H1 (cell line): ENCODE results near the gene RPTOR. TPM values are rescaled to one million over a fixed set of nuclear protein-coding genes. Genes with fewer than 3 reads are reported as not detected.

ENCODE experiments used
- CTCF ChIA-PET: fragments of 300-600 bp; sonication (Branson Sonifier 250); formaldehyde crosslinking; loops from one replicate; lab custom pipeline; 2021; ENCODE audit not compliant: partially characterized antibody; lab: Charles Lee
- POLR2A ChIA-PET: fragments of 300-600 bp; sonication (Branson Sonifier 250); formaldehyde crosslinking; loops from one replicate; lab custom pipeline; 2021; ENCODE audit warnings: inconsistent platforms; ENCODE audit not compliant: partially characterized antibody; lab: Charles Lee
- DNase-seq, 2 experiments: peaks; one replicate each; pipeline versions ENCODE4 v3.0.0 to v3.0.0-alpha.2; 2010 to 2022; ENCODE audit warnings: low spot score in 2 of 2, low read depth in 1 of 2, mixed read lengths in 1 of 2
- FAIRE-seq: peaks from 2 replicates; lab custom pipeline; 2011; peaks lifted over from hg19 to GRCh38; lab: Jason Lieb, UNC
- H2AFZ ChIP-seq: 2 replicates; pipeline ENCODE4 v1.8.1; 2012; ENCODE audit warnings: low read length, inconsistent platforms
- H2AK5ac ChIP-seq: 2 replicates; pipeline ENCODE4 v1.6.1; 2013; ENCODE audit warnings: low read depth, low read length
- H2BK120ac ChIP-seq: replicated peaks from 2 replicates; pipeline ENCODE3; 2013; ENCODE audit warnings: low read depth, low read length, inconsistent platforms
- H2BK12ac ChIP-seq: 2 replicates; pipeline ENCODE4 v1.6.1; 2013; ENCODE audit warnings: low read depth, low read length
- H2BK15ac ChIP-seq: 2 replicates; pipeline ENCODE4 v1.6.1; 2013; ENCODE audit warnings: low read length
- H2BK20ac ChIP-seq: 2 replicates; pipeline ENCODE4 v1.6.1; 2013; ENCODE audit warnings: low read length
- H2BK5ac ChIP-seq: 2 replicates; pipeline ENCODE4 v1.6.1; 2013; ENCODE audit warnings: low read depth, low read length
- H3K14ac ChIP-seq: 2 replicates; pipeline ENCODE4 v1.6.1; 2013; ENCODE audit warnings: inconsistent platforms; ENCODE audit not compliant: insufficient read length
- H3K18ac ChIP-seq: 2 replicates; pipeline ENCODE4 v1.6.1; 2013; ENCODE audit warnings: low read length; ENCODE audit errors: extremely low read depth
- H3K23ac ChIP-seq: 2 replicates; pipeline ENCODE4 v1.6.1; 2013; ENCODE audit warnings: inconsistent platforms; ENCODE audit not compliant: insufficient read length
- H3K23me2 ChIP-seq: 2 replicates; pipeline ENCODE4 v1.6.1; 2013; ENCODE audit warnings: low read depth, low read length
- H3K27ac ChIP-seq: 2 replicates; pipeline ENCODE4 v1.6.1; 2011; ENCODE audit warnings: low read depth, low read length, inconsistent platforms
- H3K27me3 ChIP-seq, 4 experiments: replicated peaks in 1 of 4; 1 replicate in 1 of 4; 2 replicates in 3 of 4; pipeline versions ENCODE4 v1.6.1 to v1.8.1; 2011 to 2013; ENCODE audit warnings: low read length in 3 of 4, mild to moderate bottlenecking in 3 of 4, inconsistent platforms in 2 of 4, mixed read lengths in 2 of 4, moderate library complexity in 1 of 4; ENCODE audit not compliant: control insufficient read depth in 3 of 4, insufficient read depth in 3 of 4; ENCODE audit errors: extremely low read depth in 1 of 4
- H3K36me3 ChIP-seq, 4 experiments: 2 replicates each; pipeline versions ENCODE4 v1.6.1 to v1.8.1; 2011 to 2013; ENCODE audit warnings: mild to moderate bottlenecking in 4 of 4, low read length in 3 of 4, moderate library complexity in 2 of 4, control low read depth in 1 of 4, inconsistent platforms in 1 of 4; ENCODE audit not compliant: insufficient read depth in 4 of 4, control insufficient read depth in 2 of 4
- H3K4ac ChIP-seq: replicated peaks from 2 replicates; pipeline ENCODE3; 2013; ENCODE audit warnings: low read length, low read depth, mixed read lengths, inconsistent platforms; ENCODE audit not compliant: insufficient read length
- H3K4me1 ChIP-seq, 4 experiments: replicated peaks in 1 of 4; 1 replicate in 1 of 4; 2 replicates in 3 of 4; pipeline versions ENCODE4 v1.6.1 to v1.8.1; 2011 to 2013; ENCODE audit warnings: low read length in 3 of 4, inconsistent platforms in 2 of 4, mixed read lengths in 1 of 4; ENCODE audit not compliant: insufficient read depth in 4 of 4, control insufficient read depth in 3 of 4
- H3K4me2 ChIP-seq, 2 experiments: 2 replicates each; pipeline versions ENCODE4 v1.6.1 to v1.8.1; 2011 to 2013; ENCODE audit warnings: low read depth in 2 of 2, low read length in 2 of 2, control low read depth in 1 of 2, inconsistent platforms in 1 of 2, mild to moderate bottlenecking in 1 of 2; ENCODE audit not compliant: insufficient read depth in 1 of 2
- H3K4me3 ChIP-seq, 4 experiments: fragments of 200-600, 300-600 bp in 1 of 4; sonication (generic), shearing (Covaris generic), sonication (Bioruptor Twin) in 1 of 4; 2 replicates each; pipeline versions ENCODE4 v1.5.1 to v1.8.1; 2011 to 2016; ENCODE audit warnings: low read length in 4 of 4, low read depth in 3 of 4, control low read depth in 2 of 4, inconsistent platforms in 2 of 4, mild to moderate bottlenecking in 2 of 4, mixed read lengths in 1 of 4, moderate library complexity in 1 of 4; ENCODE audit not compliant: insufficient read depth in 2 of 4; ENCODE audit errors: extremely low read depth in 1 of 4
- H3K56ac ChIP-seq: replicated peaks from 2 replicates; pipeline ENCODE3; 2013; ENCODE audit warnings: low read depth, mild to moderate bottlenecking, mixed read lengths, low read length, inconsistent platforms; ENCODE audit not compliant: insufficient read length
- H3K79me1 ChIP-seq: 2 replicates; pipeline ENCODE4 v1.6.1; 2013; ENCODE audit warnings: low read depth, low read length, control low read depth
- H3K79me2 ChIP-seq, 2 experiments: 2 replicates each; pipeline versions ENCODE4 v1.6.1 to v1.8.1; 2012 to 2013; ENCODE audit warnings: low read length in 2 of 2, mild to moderate bottlenecking in 2 of 2, inconsistent platforms in 1 of 2; ENCODE audit not compliant: insufficient read depth in 2 of 2, control insufficient read depth in 1 of 2
- H3K9ac ChIP-seq, 4 experiments: replicated peaks in 1 of 4; 1 replicate in 1 of 4; 2 replicates in 3 of 4; pipeline versions ENCODE4 v1.6.1 to v1.8.1; 2011 to 2013; ENCODE audit warnings: low read depth in 3 of 4, low read length in 3 of 4, control low read depth in 2 of 4, mild to moderate bottlenecking in 2 of 4, moderate library complexity in 2 of 4, inconsistent platforms in 1 of 4; ENCODE audit errors: extremely low read depth in 1 of 4
- H3K9me3 ChIP-seq, 2 experiments: 2 replicates each; pipeline versions ENCODE4 v1.6.1 to v1.8.1; 2012 to 2013; ENCODE audit warnings: mild to moderate bottlenecking in 2 of 2, moderate library complexity in 2 of 2, control low read depth in 1 of 2, inconsistent platforms in 1 of 2, low read depth in 1 of 2, low read length in 1 of 2, mixed read lengths in 1 of 2; ENCODE audit not compliant: insufficient read depth in 2 of 2
- H4K20me1 ChIP-seq, 2 experiments: replicated peaks in 1 of 2; 2 replicates each; pipeline versions ENCODE3 to v1.8.1; 2011 to 2013; ENCODE audit warnings: inconsistent platforms in 2 of 2, low read length in 2 of 2, mild to moderate bottlenecking in 1 of 2; ENCODE audit not compliant: insufficient read depth in 2 of 2, control insufficient read depth in 1 of 2
- H4K5ac ChIP-seq: 2 replicates; pipeline ENCODE4 v1.6.1; 2013; ENCODE audit warnings: low read length, low read depth, mixed read lengths, inconsistent platforms; ENCODE audit not compliant: insufficient read length
- H4K8ac ChIP-seq: 2 replicates; pipeline ENCODE4 v1.8.0; 2013; ENCODE audit warnings: mild to moderate bottlenecking, moderate library complexity, low read length, inconsistent platforms; ENCODE audit not compliant: insufficient read depth; ENCODE audit errors: extremely low read depth
- H4K91ac ChIP-seq: replicated peaks from 2 replicates; pipeline ENCODE3; 2013; ENCODE audit warnings: low read length, mixed read lengths, inconsistent platforms; ENCODE audit not compliant: insufficient read length
- RAD21 ChIP-seq, 2 experiments: IDR thresholded peaks in 1 of 2; conservative IDR thresholded peaks in 1 of 2; 2 replicates each; pipeline ENCODE4 v1.6.1; 2011; ENCODE audit warnings: low read depth in 2 of 2, low read length in 2 of 2, improper control_type of control experiment in 1 of 2, inconsistent platforms in 1 of 2, mild to moderate bottlenecking in 1 of 2, moderate library complexity in 1 of 2
- WGBS, 2 experiments: shearing (Covaris generic) in 1 of 2; methylation state at CpG; one replicate each; pipeline versions ENCODE4 v1.1.6 to v1.1.7; 2013 to 2015; ENCODE audit warnings: low lambda C conversion rate in 2 of 2, mixed read lengths in 2 of 2, inconsistent platforms in 1 of 2, low coverage in 1 of 2, missing lambda C conversion rate in 1 of 2; ENCODE audit not compliant: insufficient replicate concordance in 2 of 2, insufficient coverage in 1 of 2, insufficient read length in 1 of 2; ENCODE audit errors: extremely low coverage in 1 of 2, missing lambda C conversion rate in 1 of 2; 5-methylcytosine and 5-hydroxymethylcytosine counted together
- polyA plus RNA-seq, 7 experiments: library from polyadenylated mRNA; depleted of rRNA in 3 of 7; stranded (reverse) in 5 of 7; unstranded in 2 of 7; fragments of >200 nt in 5 of 7; fragments of 200-250 nt in 2 of 7; gene quantifications; 1 replicate in 5 of 7; 2 replicates in 1 of 7; 4 replicates in 1 of 7; pipeline versions ENCODE4 v1.2.1 to v1.2.3, GENCODE V29; 2011 to 2013; ENCODE audit warnings: missing spikeins in 2 of 7, mixed read lengths in 2 of 7
- total RNA-seq: library from RNA; stranded (reverse); fragmentation: NEBNext Ultra II Directional; extraction: Animal tissue kit (Norgen Biotek cat#: 25700); gene quantifications from 2 replicates; pipeline ENCODE4 v1.2.1, GENCODE V29; 2021
- TF ChIP-seq, protein P1 (sequence below): IDR thresholded peaks from 2 replicates; pipeline ENCODE4 v1.6.1; 2012; ENCODE audit warnings: low read length, inconsistent platforms
- TF ChIP-seq, protein P2 (sequence below), 3 experiments: IDR thresholded peaks; 1 replicate in 2 of 3; 2 replicates in 1 of 3; pipeline versions ENCODE4 v1.5.1 to v1.6.1; 2011; ENCODE audit warnings: low read length in 3 of 3, mild to moderate bottlenecking in 3 of 3, inconsistent platforms in 2 of 3, low read depth in 1 of 3, moderate library complexity in 1 of 3; ENCODE audit not compliant: insufficient read depth in 1 of 3; ENCODE audit errors: control extremely low read depth in 1 of 3

The RPTOR gene
- total and polyA plus RNA-seq, 2 of the 8 experiments (the other 6 are each of a cell fraction or from before 2014, with no cell fraction given): 6.9 to 28.7 TPM

DNA sequence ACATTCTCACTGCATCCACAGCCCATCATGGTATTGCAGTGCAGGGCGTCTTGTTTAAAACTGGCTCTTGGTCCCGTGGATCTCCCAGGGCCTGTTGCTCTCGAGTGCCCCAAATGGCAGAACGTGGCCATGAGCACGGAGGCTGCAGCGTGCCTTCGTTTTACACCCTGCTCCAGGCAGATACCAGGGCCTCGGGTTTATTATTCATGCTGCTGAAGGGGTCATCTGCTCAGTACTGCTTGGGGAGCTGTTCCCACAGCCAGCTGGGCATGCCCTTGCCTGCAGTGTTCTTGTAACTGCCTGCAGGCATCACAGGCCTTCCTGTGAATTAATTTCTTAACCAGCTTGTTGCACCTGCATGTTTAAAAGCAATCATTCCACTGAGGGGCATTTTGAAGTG, 317.3 kb downstream of the RPTOR start:
- Histone ChIP-seq H2AFZ (no peak overlapping the region), H3K4me1 (peaks cover 4 to 24% (median 13%) of the 10 kb centered on the region in 4 experiments), H2BK20ac (0 out of 2 replicates have a peak overlapping the region, but pooled peaks have one; percentile 57), H2AK5ac (peak overlapping the region; percentile 76; the same call in 1 of the 2 replicates), H3K23ac (no peak overlapping the region), H3K79me1 (no peaks in the 10 kb centered on the region; the same call in 1 of the 2 replicates), H3K4me3 (no peak overlapping the region), H3K4me2 (no peak overlapping the region), H3K23me2 (no peaks in the 10 kb centered on the region), H3K14ac (no peak overlapping the region), H2BK15ac (0 out of 2 replicates have a peak overlapping the region, but pooled peaks have one; percentile 36), H4K8ac (no peak overlapping the region), H2BK120ac (no peak overlapping the region), H3K79me2 (no peaks in the 10 kb centered on the region), H2BK5ac (peak overlapping the region; percentile 30; the same call in 1 of the 2 replicates), H2BK12ac (0 out of 2 replicates have a peak overlapping the region, but pooled peaks have one; percentile 3), H4K91ac (no peak overlapping the region), H3K4ac (no peak overlapping the region), H3K27me3 (no peaks in the 10 kb centered on the region), H3K18ac (no peak overlapping the region), H3K9me3 (no peaks in the 10 kb centered on the region), H3K36me3 (no peaks in the 10 kb centered on the region; a peak in 1 of 8 replicates), H3K56ac (no peak overlapping the region), H4K20me1 (no peaks in the 10 kb centered on the region), H4K5ac (no peak overlapping the region), H3K9ac (no peak overlapping the region), H3K27ac (no peak overlapping the region)
- ChIA-PET CTCF (interaction anchor here (0.6 to 1.8 kb wide), 5 partner anchors 9 to 104 kb away, joined by 3 to 5 read pairs (median 3); no protein-coding TSS in a partner anchor), POLR2A (interaction anchor here (0.7 kb wide), 1 partner anchor 172 kb away, joined by 3 read pairs; no protein-coding TSS in a partner anchor)
- FAIRE-seq (no peak), DNase-seq (no peak)
- TF ChIP-seq, protein P1, sequence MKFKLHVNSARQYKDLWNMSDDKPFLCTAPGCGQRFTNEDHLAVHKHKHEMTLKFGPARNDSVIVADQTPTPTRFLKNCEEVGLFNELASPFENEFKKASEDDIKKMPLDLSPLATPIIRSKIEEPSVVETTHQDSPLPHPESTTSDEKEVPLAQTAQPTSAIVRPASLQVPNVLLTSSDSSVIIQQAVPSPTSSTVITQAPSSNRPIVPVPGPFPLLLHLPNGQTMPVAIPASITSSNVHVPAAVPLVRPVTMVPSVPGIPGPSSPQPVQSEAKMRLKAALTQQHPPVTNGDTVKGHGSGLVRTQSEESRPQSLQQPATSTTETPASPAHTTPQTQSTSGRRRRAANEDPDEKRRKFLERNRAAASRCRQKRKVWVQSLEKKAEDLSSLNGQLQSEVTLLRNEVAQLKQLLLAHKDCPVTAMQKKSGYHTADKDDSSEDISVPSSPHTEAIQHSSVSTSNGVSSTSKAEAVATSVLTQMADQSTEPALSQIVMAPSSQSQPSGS: no peak
- TF ChIP-seq, protein P2, sequence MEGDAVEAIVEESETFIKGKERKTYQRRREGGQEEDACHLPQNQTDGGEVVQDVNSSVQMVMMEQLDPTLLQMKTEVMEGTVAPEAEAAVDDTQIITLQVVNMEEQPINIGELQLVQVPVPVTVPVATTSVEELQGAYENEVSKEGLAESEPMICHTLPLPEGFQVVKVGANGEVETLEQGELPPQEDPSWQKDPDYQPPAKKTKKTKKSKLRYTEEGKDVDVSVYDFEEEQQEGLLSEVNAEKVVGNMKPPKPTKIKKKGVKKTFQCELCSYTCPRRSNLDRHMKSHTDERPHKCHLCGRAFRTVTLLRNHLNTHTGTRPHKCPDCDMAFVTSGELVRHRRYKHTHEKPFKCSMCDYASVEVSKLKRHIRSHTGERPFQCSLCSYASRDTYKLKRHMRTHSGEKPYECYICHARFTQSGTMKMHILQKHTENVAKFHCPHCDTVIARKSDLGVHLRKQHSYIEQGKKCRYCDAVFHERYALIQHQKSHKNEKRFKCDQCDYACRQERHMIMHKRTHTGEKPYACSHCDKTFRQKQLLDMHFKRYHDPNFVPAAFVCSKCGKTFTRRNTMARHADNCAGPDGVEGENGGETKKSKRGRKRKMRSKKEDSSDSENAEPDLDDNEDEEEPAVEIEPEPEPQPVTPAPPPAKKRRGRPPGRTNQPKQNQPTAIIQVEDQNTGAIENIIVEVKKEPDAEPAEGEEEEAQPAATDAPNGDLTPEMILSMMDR (IDR thresholded peaks at IDR 0.05; ENCODE audit: control extremely low read depth in 1 of 3, insufficient read depth in 1 of 3, low read depth in 1 of 3, low read length in 3 of 3): peak; percentile 26 to 59 (median 56); a peak in 3 of 4 replicates
- peak; percentile 24 to 39; a peak in 2 of 4 replicates for TF ChIP-seq RAD21 (IDR thresholded peaks at IDR 0.05 in 1 of 2, conservative IDR thresholded peaks at IDR 0.05 in 1 of 2; ENCODE audit: low read depth in 2 of 2, low read length in 2 of 2)
- 75% methylated on average over 8 of the region's 8 CpGs; no CpG with 5 or more reads in 1 of the 2 experiments for WGBS, 2 experiments
